ENCODE measurements around the gene CADPS. TPM values are rescaled to one million over a fixed set of nuclear protein-coding genes. Genes with fewer than 3 reads are reported as not detected.

The CADPS gene
- polyA plus RNA-seq, 1 donor from 2014 or later = 118 TPM

DNA sequence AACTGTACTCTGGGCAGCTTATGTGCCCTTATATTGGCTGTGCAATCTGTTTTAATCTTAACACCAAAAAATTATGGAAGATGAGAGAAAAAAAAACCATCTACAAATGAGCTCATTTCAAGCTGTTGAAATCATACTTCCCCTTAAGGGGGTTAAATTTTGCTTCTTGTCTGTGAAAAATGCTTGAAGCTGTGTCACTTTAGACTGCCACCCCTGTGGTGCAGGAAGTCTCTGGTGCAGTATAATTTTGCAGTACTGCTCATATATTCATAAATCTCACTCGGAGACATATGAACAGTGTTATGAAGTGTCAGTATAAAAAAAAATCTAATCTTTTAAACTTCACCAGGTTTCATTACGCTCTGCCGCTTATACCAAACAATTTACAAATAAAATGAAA, 471.5 kb downstream of the CADPS start:
- Histone ChIP-seq H3K36me3 (ENCODE audit: insufficient read depth, low read length) (peaks cover 3% of the 10 kb centered on the region), H3K79me2 (replicated peaks; ENCODE audit: insufficient read depth, low read length) (no peaks in the 10 kb centered on the region), H3K9me2 (ENCODE audit: insufficient read depth, low read length) (no peaks in the 10 kb centered on the region), H3K4me2 (ENCODE audit: low read length) (peak overlapping the region; percentile 37), H3K9ac (ENCODE audit: low read length) (no peak overlapping the region), H3K4me3 (ENCODE audit: low read length) (peak overlapping the region; percentile 10), H3F3A (ENCODE audit: insufficient read depth, low read length, poor library complexity, severe bottlenecking) (no peaks in the 10 kb centered on the region), H4K20me1 (ENCODE audit: insufficient read depth) (no peaks in the 10 kb centered on the region), H3K9me3 (ENCODE audit: low read length) (no peaks in the 10 kb centered on the region), H3K27ac (ENCODE audit: low read length) (peak overlapping the region; percentile 25), H3K27me3 (ENCODE audit: insufficient read depth, low read depth, low read length) (peaks cover 13% of the 10 kb centered on the region), H2AFZ (ENCODE audit: low read depth, low read length) (no peak overlapping the region)
- TF ChIP-seq EP300 (conservative IDR thresholded peaks at IDR 0.05; ENCODE audit: poor library complexity, severe bottlenecking) (peak; percentile 73), POLR2AphosphoS5 (IDR thresholded peaks at IDR 0.05) (peak; percentile 58), MXI1 (conservative IDR thresholded peaks at IDR 0.05; ENCODE audit: poor library complexity, severe bottlenecking) (no peak)

- Histone ChIP-seq H3K9me2 (ENCODE audit: insufficient read depth, low read length) (no peaks in the 10 kb centered on the region), H3K36me3 (ENCODE audit: insufficient read depth, low read length) (no peaks in the 10 kb centered on the region), H3K9ac (ENCODE audit: low read length) (no peak overlapping the region), H3K4me2 (ENCODE audit: low read length) (no peak overlapping the region), H3K4me3 (ENCODE audit: low read length) (no peak overlapping the region), H2AFZ (ENCODE audit: low read depth, low read length) (no peak overlapping the region), H4K20me1 (ENCODE audit: insufficient read depth) (no peaks in the 10 kb centered on the region), H3K27ac (ENCODE audit: low read length) (no peak overlapping the region), H3F3A (ENCODE audit: insufficient read depth, low read length, poor library complexity, severe bottlenecking) (no peaks in the 10 kb centered on the region), H3K9me3 (ENCODE audit: low read length) (no peaks in the 10 kb centered on the region), H3K27me3 (ENCODE audit: insufficient read depth, low read depth, low read length) (no peaks in the 10 kb centered on the region), H3K79me2 (replicated peaks; ENCODE audit: insufficient read depth, low read length) (no peaks in the 10 kb centered on the region)
- TF ChIP-seq EZH2 (IDR thresholded peaks at IDR 0.05; ENCODE audit: borderline replicate concordance, insufficient read depth, low read length, poor library complexity, severe bottlenecking) (no peak), MXI1 (conservative IDR thresholded peaks at IDR 0.05; ENCODE audit: poor library complexity, severe bottlenecking) (no peak), TAF1 (IDR thresholded peaks at IDR 0.05; ENCODE audit: low read depth) (no peak), POLR2AphosphoS5 (IDR thresholded peaks at IDR 0.05) (no peak), EP300 (conservative IDR thresholded peaks at IDR 0.05; ENCODE audit: poor library complexity, severe bottlenecking) (no peak), SMC3 (conservative IDR thresholded peaks at IDR 0.05; ENCODE audit: poor library complexity) (no peak), REST (IDR thresholded peaks at IDR 0.05; ENCODE audit: borderline replicate concordance) (no peak), CTCF (IDR thresholded peaks at IDR 0.05; ENCODE audit: poor library complexity, severe bottlenecking) (no peak), RAD21 (conservative IDR thresholded peaks at IDR 0.05) (no peak)
Observed at GRCh38 chr3:62392626-62393292, 482.5 kb downstream of the CADPS start.

All from neural cell (in vitro differentiated cells).